HG02588 (cell line): ENCODE measurements around the gene ELP1.
"Not testable (repeated sequence)": the region's sequence is repeated elsewhere in the genome, so short reads cannot be mapped to it uniquely, and the experiment has no call there.

Experiments
- ATAC-seq: cut with Tn5 transposase; IDR thresholded peaks from one replicate; pipeline ENCODE4 v1.9.1; 2021; ENCODE audit warnings: mild to moderate bottlenecking, moderate library complexity; ENCODE audit not compliant: unreplicated experiment

Gene ELP1

GRCh38 chr9:108854641-108855528 is 79.0 kb downstream of the ELP1 start:
- ATAC-seq, result no peak

DNA sequence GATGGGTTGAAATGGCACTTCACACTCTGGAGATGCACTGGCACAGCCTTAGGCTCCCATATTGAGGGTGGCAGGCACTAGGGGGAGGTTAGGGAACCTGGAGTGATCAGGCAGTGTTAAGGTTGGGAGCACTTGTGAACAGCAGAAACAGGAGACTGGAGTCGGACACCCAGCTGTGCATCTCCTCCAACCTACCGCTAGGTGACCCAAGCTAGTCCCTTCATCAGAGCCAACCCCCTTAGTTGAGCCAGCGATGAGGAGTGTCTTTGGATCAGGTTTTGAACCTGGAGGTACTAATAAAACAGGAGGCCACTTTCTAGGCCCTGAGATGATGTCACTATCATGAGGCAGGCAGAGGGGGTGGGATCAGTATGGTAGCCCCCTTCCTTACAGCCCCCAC is 79.8 kb downstream of the ELP1 start:
- no peak for ATAC-seq

GRCh38 chr9:108852079-108852478 is 81.8 kb downstream of the ELP1 start:
- ATAC-seq, result no peak

GRCh38 chr9:108851138-108851537 is 82.8 kb downstream of the ELP1 start:
- no peak for ATAC-seq

DNA sequence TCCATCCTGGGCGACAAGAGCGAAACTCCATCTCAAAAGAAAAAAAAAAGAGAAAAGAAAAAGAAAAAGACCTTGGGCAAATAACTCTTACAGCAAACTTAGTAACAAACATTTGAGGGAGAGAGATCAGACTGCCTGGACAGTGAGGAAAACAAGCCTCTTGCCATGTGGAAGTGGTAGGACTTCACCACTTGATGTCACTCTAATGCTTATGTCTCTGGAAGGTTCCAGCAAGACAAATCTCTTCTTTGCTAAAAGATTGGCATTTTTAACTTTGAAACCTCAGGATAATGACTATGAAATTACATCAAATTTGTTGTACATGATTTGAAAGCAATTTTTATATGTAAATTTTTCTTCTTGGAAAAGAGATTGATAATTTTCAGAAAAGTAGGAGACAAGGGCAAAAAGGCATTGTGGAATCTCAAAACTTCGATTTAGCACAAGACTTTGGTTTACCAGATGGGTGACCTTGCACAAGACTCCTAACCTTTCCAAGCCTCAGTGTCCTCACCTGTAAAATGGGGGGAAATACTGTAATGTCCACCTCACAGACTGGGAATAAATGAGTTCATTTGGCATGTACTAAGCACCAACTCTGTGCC is 83.5 kb downstream of the ELP1 start:
- ATAC-seq, result no peak

GRCh38 chr9:108848296-108848695 is 85.6 kb downstream of the ELP1 start:
- not testable (repeated sequence) for ATAC-seq

DNA sequence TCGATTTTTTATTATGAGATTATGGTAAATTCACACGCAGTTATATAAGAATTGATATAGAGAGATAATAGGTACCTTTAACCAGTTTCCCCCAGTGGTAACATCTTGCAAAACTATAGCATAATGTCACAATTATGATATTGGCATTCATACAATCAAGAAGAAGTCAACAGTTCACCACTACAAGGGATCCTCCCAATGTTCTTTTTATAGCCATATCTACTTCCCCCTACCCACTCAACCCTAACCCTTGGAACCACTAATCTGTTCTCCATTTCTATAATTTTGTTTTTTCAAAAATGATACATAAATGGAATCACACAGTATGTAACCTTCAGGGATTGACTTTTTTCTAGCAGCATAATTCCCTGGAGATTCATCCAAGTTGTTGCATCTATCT is 88.0 kb downstream of the ELP1 start:
- ATAC-seq, result no peak

GRCh38 chr9:108845507-108845906 is 88.4 kb downstream of the ELP1 start:
- no peak for ATAC-seq

- ATAC-seq, result no peak
Observed at GRCh38 chr9:108844856-108845255, 89.1 kb downstream of the ELP1 start.

DNA sequence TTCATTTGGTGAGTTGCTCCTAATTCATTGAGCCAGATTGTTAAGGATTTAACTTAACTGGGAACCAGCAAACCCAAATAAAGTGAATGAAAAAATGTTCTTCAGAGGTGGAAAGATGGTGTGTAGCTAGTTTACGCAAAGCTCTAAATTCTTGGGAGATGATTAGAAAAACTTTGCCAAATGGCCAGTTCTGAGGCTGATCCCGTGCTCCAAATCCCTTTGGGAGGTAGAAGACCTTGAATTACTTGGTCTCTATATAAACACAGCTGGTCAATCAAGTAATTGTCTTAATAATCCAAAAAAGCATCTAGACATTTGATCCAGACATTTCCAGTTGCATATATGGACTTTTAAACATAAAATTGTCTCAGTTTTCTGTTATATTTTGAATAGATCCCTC is 89.5 kb downstream of the ELP1 start:
- no peak for ATAC-seq

DNA sequence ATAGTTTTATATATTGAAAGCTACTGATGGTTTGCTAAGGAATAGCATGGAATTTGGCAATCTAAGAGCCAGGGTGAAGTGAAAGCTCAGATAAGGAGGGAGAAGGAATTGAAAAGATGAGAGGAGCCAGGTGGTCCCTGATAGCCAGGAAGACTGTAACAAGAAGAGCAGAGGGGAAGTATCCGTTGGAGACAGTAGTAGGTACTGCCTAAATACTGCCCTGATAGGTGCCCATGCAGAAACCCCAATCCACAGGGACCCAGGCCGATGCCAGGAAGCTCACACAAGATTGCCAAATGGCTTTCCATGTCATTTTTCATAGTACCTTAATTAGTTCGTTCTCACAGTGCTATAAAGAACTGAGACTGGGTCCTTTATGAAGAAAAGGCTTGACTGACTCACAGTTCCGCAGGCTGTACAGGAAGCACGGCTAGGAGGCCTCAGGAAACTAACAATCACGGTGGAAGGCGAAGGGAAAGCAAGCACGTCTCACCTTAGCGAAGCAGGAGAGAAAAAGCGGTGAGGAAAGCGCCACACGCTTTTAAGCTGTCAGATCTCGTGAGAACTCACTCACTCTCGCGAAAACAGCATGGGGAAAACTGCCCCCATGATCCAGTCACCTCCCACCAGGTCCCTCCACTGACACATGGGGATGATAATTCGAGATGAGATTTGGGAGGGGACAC is 91.2 kb downstream of the ELP1 start:
- no peak for ATAC-seq

GRCh38 chr9:108839561-108839960 is 94.4 kb downstream of the ELP1 start:
- not testable (repeated sequence) for ATAC-seq

GRCh38 chr9:108838017-108838416 is 95.9 kb downstream of the ELP1 start:
- no peak for ATAC-seq

- ATAC-seq, result no peak
Observed at GRCh38 chr9:108837530-108837929, 96.4 kb downstream of the ELP1 start.

DNA sequence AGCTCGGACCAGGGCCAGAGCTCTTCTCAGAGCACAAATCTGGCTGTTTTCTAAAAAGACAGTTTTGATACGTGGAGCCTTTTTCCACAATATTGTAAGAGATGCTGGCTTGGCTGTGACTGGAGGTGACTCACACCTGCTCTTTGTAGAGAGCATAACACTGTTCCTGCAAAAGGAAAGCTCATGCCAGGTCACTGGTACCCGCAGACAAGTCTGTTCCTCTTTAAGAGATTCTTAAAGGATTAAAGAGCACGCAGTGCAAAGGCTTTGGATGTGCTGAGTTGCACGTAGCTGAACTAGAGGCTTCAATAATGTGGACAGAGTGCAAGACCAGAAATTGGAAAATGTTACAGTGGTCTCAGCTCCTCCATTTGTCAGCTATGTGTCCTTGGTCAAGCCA is 97.1 kb downstream of the ELP1 start:
- ATAC-seq, result no peak

- no peak for ATAC-seq
Observed at GRCh38 chr9:108836319-108836718, 97.6 kb downstream of the ELP1 start.

DNA sequence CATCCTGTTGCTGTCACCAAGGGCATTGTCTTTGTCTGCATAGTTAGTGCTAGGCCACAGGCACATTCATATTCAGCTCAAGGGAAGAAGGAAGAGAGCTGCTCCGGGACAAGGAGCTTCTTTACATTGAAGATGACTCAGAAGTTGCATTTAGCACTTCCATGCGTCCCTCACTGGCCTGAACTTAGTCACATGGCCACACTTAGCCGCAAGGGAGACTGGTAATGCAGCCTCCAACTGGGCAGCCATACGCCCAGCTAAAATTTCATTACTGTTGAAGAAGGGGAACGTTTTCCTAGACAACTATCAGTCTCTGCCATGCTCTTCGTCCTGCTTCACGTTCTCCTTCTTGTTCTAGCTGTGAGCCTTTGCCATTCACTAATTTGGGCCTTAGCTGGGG is 98.1 kb downstream of the ELP1 start:
- ATAC-seq, result no peak

DNA sequence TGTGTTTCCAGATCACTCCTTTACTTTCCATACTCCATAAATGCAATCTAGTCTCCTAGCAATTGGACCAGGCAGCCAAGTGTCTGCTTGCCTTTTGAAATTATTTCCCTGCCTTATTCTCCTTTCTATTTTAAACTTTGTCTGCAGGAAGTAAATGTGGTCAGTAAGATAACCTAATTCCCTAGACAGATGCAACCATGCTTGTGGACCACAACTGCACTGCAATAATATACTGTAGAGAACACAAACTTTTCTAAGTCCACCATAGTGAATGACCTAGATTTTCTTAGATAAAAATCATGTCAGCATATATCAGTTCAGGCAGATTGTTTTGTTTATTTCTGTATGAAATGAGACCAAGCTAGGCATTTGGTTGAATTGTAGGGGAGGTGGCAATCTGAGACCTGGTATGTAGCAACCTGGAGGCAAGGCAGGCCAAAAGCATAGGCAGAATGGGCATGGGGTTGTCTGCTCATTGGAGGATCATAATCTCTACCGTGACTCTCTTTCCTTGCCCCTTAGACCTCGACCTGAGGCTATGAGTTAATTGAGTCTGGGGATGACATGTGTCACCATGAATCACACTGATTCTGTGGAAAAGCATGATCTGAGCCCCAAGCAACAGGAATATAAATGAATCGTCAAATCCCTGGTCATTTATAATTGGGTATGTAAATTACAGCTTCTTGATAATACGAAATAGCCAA is 98.8 kb downstream of the ELP1 start:
- ATAC-seq, result no peak

- no peak for ATAC-seq
Observed at GRCh38 chr9:108832179-108832500, 101.8 kb downstream of the ELP1 start.

GRCh38 chr9:108831496-108832178 is 102.3 kb downstream of the ELP1 start:
- no peak for ATAC-seq

- no peak for ATAC-seq
Observed at GRCh38 chr9:108830272-108830671, 103.7 kb downstream of the ELP1 start.
